Central memory CD4-positive, alpha-beta T cell (primary cell): Measurements from ENCODE around the gene MAST3.
"Not testable (repeated sequence)": the region's sequence is repeated elsewhere in the genome, so short reads cannot be mapped to it uniquely, and the experiment has no call there.

Experiments
- DNase-seq: peaks from one replicate; pipeline ENCODE4 v3.0.0; 2022

The MAST3 gene

GRCh38 chr19:18089096-18089541 is 8.5 kb upstream of the MAST3 start:
- DNase-seq: peak; percentile 65

- DNase-seq: no peak
These were observed 7.9 kb upstream of the MAST3 start for GRCh38 chr19:18089726-18090125.

- no peak for DNase-seq
These were observed 6.9 kb upstream of the MAST3 start for GRCh38 chr19:18090545-18091216.

GRCh38 chr19:18091217-18091608 is 6.4 kb upstream of the MAST3 start:
- DNase-seq: peak; percentile 87

- DNase-seq: no peak
These were observed 4.0 kb upstream of the MAST3 start for GRCh38 chr19:18093439-18094161.

GRCh38 chr19:18096258-18096657 is 1.3 kb upstream of the MAST3 start:
- DNase-seq: no peak

GRCh38 chr19:18097993-18098890 is 664 bp downstream of the MAST3 start:
- no peak for DNase-seq

GRCh38 chr19:18098891-18099622 is 1.5 kb downstream of the MAST3 start:
- DNase-seq: peak; percentile 33

GRCh38 chr19:18099623-18099995 is 2.0 kb downstream of the MAST3 start:
- DNase-seq: no peak

GRCh38 chr19:18100710-18101109 is 3.1 kb downstream of the MAST3 start:
- DNase-seq: no peak

- no peak for DNase-seq
These were observed 3.7 kb downstream of the MAST3 start for GRCh38 chr19:18101268-18101667.

GRCh38 chr19:18102916-18103542 is 5.5 kb downstream of the MAST3 start:
- no peak for DNase-seq

GRCh38 chr19:18104793-18105131 is 7.2 kb downstream of the MAST3 start:
- DNase-seq: no peak

- DNase-seq: not testable (repeated sequence)
These were observed 7.7 kb downstream of the MAST3 start for GRCh38 chr19:18105259-18105658.

GRCh38 chr19:18107235-18107634 is 9.7 kb downstream of the MAST3 start:
- no peak for DNase-seq

- no peak for DNase-seq
These were observed 11.3 kb downstream of the MAST3 start for GRCh38 chr19:18108897-18109296.

- no peak for DNase-seq
These were observed 11.8 kb downstream of the MAST3 start for GRCh38 chr19:18109341-18109732.

- no peak for DNase-seq
These were observed 12.4 kb downstream of the MAST3 start for GRCh38 chr19:18109733-18110608.

- no peak for DNase-seq
These were observed 13.1 kb downstream of the MAST3 start for GRCh38 chr19:18110609-18111232.

- DNase-seq: peak; percentile 57
These were observed 15.5 kb downstream of the MAST3 start for GRCh38 chr19:18112989-18113478.

GRCh38 chr19:18113827-18114226 is 16.2 kb downstream of the MAST3 start:
- DNase-seq: no peak
